Bronchial epithelial cell (primary cell): ENCODE data around the gene THBS1. TPM values are rescaled to one million over a fixed set of nuclear protein-coding genes. Genes with fewer than 3 reads are reported as not detected.

Experiments used
- DNase-seq: peaks from one replicate; pipeline ENCODE4 v3.0.0-alpha.2; 2010; ENCODE audit warnings: low read depth
- FAIRE-seq: peaks from 2 replicates; lab custom pipeline; 2011; peaks lifted over from hg19 to GRCh38; lab: Jason Lieb, UNC
- H3K27me3 ChIP-seq: 2 replicates; pipeline ENCODE4 v1.5.1; 2011; ENCODE audit warnings: low read length; ENCODE audit not compliant: control insufficient read depth, insufficient read depth
- H3K36me3 ChIP-seq: 2 replicates; pipeline ENCODE4 v1.5.1; 2011; ENCODE audit warnings: low read length; ENCODE audit not compliant: control insufficient read depth, insufficient read depth
- H3K4me3 ChIP-seq: 2 replicates; pipeline ENCODE4 v1.5.1; 2011; ENCODE audit warnings: mild to moderate bottlenecking, low read depth, low read length, control low read depth
- CTCF ChIP-seq: IDR thresholded peaks from 2 replicates; pipeline ENCODE4 v1.5.1; 2011; ENCODE audit warnings: mild to moderate bottlenecking, moderate library complexity, low read length, control low read depth, inconsistent platforms; ENCODE audit not compliant: insufficient read depth, severe bottlenecking
- total RNA-seq: library from RNA; depleted of rRNA; stranded (reverse); fragments of >200 nt; gene quantifications from 2 replicates; pipeline ENCODE4 v1.2.1, GENCODE V29; 2014

Gene THBS1
- total RNA-seq, 1 donor from 2014 or later: 162 TPM

- Histone ChIP-seq H3K4me3 (no peak overlapping the region), H3K27me3 (no peaks in the 10 kb centered on the region), H3K36me3 (no peaks in the 10 kb centered on the region)
- no peak for FAIRE-seq
- peak; percentile 3 for TF ChIP-seq CTCF
- peak; percentile 55 for DNase-seq
Observed at GRCh38 chr15:39555885-39556284, 25.0 kb upstream of the THBS1 start.

GRCh38 chr15:39556461-39556860 is 24.4 kb upstream of the THBS1 start:
- H3K36me3 ChIP-seq: no peaks in the 10 kb centered on the region
- H3K27me3 ChIP-seq: no peaks in the 10 kb centered on the region
- peak; percentile 83 for DNase-seq
- FAIRE-seq: no peak
- no peak for TF ChIP-seq CTCF
- no peak overlapping the region for H3K4me3 ChIP-seq

GRCh38 chr15:39558421-39558820 is 22.5 kb upstream of the THBS1 start:
- TF ChIP-seq CTCF: no peak
- FAIRE-seq: no peak
- H3K4me3 ChIP-seq: no peak overlapping the region
- DNase-seq: no peak
- H3K36me3 ChIP-seq: no peaks in the 10 kb centered on the region
- no peaks in the 10 kb centered on the region for H3K27me3 ChIP-seq

- no peak for TF ChIP-seq CTCF
- FAIRE-seq (no peak), DNase-seq (no peak)
- H3K27me3 ChIP-seq: no peaks in the 10 kb centered on the region
- H3K4me3 ChIP-seq: no peak overlapping the region
- H3K36me3 ChIP-seq: no peaks in the 10 kb centered on the region
Observed at GRCh38 chr15:39564972-39565665, 15.8 kb upstream of the THBS1 start.

GRCh38 chr15:39565851-39566250 is 15.0 kb upstream of the THBS1 start:
- Histone ChIP-seq H3K27me3 (no peaks in the 10 kb centered on the region), H3K36me3 (no peaks in the 10 kb centered on the region), H3K4me3 (no peak overlapping the region)
- no peak for FAIRE-seq
- DNase-seq: no peak
- TF ChIP-seq CTCF: no peak

GRCh38 chr15:39573287-39573686 is 7.6 kb upstream of the THBS1 start:
- DNase-seq (no peak), FAIRE-seq (no peak)
- Histone ChIP-seq H3K4me3 (no peak overlapping the region), H3K27me3 (no peaks in the 10 kb centered on the region), H3K36me3 (no peaks in the 10 kb centered on the region)
- no peak for TF ChIP-seq CTCF
